ENCODE data around the gene METTL9.
"Not testable (repeated sequence)": the region's sequence is repeated elsewhere in the genome, so short reads cannot be mapped to it uniquely, and the experiment has no call there.

- not testable (repeated sequence) for TF ChIP-seq CTCF (IDR thresholded peaks at IDR 0.05; ENCODE audit: low read depth, low read length); EZH2phosphoT487 (IDR thresholded peaks at IDR 0.05; ENCODE audit: low read depth)
Measured at GRCh38 chr16:21549975-21550374, 49.4 kb upstream of the METTL9 start.
